HL-60 (cell line): ENCODE data around the gene RILPL2.

ENCODE experiments used
- DNase-seq, 2 experiments: peaks; one replicate each; pipeline ENCODE4 v3.0.0-alpha.2; 2010 to 2020; ENCODE audit warnings: low read depth in 1 of 2, low spot score in 1 of 2
- H3K27ac ChIP-seq: fragments of 250-450 bp; sonication (Bioruptor Pico); replicated peaks from 2 replicates; pipeline ENCODE4 v1.5.1; 2020; ENCODE audit warnings: mild to moderate bottlenecking, moderate library complexity
- H3K27me3 ChIP-seq: fragments of 250-450 bp; sonication (Bioruptor Pico); 2 replicates; pipeline ENCODE4 v1.5.1; 2021; ENCODE audit warnings: mild to moderate bottlenecking, moderate library complexity; ENCODE audit not compliant: insufficient read depth, poor library complexity, severe bottlenecking
- H3K4me3 ChIP-seq: replicated peaks from 2 replicates; pipeline ENCODE4 v1.5.1; 2011; ENCODE audit warnings: mild to moderate bottlenecking, control low read depth, low read length; ENCODE audit not compliant: insufficient read depth
- CTCF ChIP-seq: IDR thresholded peaks from one replicate; pipeline ENCODE4 v1.5.1; 2011; ENCODE audit warnings: low read length, control low read depth, inconsistent platforms; ENCODE audit not compliant: insufficient read depth
- GABPA ChIP-seq: IDR thresholded peaks from 2 replicates; pipeline ENCODE4 v1.6.1; 2012; ENCODE audit warnings: low read depth
- POLR2AphosphoS5 ChIP-seq: IDR thresholded peaks from 2 replicates; pipeline ENCODE4 v1.6.1; 2012; ENCODE audit warnings: low read depth
- SPI1 ChIP-seq: IDR thresholded peaks from 2 replicates; pipeline ENCODE4 v1.6.1; 2012; ENCODE audit warnings: low read depth, mild to moderate bottlenecking, borderline replicate concordance
- TF ChIP-seq, protein P1 (sequence below): IDR thresholded peaks from 2 replicates; pipeline ENCODE4 v1.6.1; 2012; ENCODE audit warnings: low read depth; ENCODE audit not compliant: insufficient replicate concordance

The RILPL2 gene

GRCh38 chr12:123404581-123404980, 31.9 kb downstream of the RILPL2 start:
- Histone ChIP-seq H3K4me3 (no peak overlapping the region), H3K27ac (no peak overlapping the region), H3K27me3 (no peaks in the 10 kb centered on the region)
- TF ChIP-seq CTCF: no peak
- TF ChIP-seq, protein P1, sequence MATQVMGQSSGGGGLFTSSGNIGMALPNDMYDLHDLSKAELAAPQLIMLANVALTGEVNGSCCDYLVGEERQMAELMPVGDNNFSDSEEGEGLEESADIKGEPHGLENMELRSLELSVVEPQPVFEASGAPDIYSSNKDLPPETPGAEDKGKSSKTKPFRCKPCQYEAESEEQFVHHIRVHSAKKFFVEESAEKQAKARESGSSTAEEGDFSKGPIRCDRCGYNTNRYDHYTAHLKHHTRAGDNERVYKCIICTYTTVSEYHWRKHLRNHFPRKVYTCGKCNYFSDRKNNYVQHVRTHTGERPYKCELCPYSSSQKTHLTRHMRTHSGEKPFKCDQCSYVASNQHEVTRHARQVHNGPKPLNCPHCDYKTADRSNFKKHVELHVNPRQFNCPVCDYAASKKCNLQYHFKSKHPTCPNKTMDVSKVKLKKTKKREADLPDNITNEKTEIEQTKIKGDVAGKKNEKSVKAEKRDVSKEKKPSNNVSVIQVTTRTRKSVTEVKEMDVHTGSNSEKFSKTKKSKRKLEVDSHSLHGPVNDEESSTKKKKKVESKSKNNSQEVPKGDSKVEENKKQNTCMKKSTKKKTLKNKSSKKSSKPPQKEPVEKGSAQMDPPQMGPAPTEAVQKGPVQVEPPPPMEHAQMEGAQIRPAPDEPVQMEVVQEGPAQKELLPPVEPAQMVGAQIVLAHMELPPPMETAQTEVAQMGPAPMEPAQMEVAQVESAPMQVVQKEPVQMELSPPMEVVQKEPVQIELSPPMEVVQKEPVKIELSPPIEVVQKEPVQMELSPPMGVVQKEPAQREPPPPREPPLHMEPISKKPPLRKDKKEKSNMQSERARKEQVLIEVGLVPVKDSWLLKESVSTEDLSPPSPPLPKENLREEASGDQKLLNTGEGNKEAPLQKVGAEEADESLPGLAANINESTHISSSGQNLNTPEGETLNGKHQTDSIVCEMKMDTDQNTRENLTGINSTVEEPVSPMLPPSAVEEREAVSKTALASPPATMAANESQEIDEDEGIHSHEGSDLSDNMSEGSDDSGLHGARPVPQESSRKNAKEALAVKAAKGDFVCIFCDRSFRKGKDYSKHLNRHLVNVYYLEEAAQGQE: no peak
- TF ChIP-seq POLR2AphosphoS5: no peak
- no peak for TF ChIP-seq GABPA
- TF ChIP-seq SPI1: no peak
- DNase-seq: no peak

DNA sequence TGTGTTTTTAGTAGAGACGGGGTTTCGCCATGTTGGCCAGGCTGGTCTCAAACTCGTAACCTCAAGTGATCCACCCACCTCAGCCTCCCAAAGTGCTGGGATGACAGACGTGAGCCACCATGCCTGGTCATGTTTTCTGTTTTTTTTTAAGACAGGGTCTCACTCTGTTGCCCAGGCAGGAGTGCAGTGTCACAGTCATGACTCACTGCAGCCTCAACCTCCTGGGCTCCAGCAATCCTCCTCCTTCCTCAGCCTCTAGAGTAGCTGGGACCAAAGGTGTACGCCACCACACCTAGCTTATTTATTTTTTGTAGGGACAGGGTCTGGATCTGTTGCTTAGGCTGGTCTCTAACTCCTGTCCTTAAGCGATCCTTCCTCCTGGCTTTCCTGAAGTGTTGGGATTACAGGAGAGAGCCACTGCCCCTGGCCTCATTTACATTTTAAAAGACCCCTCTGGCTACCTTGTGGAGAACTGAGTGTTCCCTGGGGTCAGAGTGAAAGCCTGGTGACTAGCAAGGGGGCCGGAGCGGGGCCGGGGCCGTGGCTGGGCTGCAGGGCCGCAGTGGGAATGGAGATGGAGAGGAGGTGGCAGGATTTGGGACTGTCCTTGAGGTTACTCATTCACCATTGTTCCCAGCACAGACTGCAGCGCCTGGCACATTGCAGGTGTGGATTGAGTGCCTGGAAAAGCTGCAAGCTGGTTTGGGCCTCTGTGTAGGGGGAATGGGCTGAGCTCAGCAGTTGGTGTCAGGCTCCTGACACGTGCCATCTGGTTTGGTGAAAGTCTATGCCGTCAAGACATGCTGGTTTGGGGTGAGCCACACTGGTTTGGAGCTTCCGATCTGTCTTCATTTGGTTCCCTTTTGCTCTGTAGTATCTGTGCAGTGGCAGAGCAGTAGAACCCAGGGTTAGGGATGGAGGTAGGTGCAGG, 34.5 kb downstream of the RILPL2 start:
- Histone ChIP-seq H3K27ac (no peak overlapping the region; the same call in 1 of the 2 replicates), H3K4me3 (no peak overlapping the region), H3K27me3 (no peaks in the 10 kb centered on the region)
- TF ChIP-seq POLR2AphosphoS5 (no peak), GABPA (no peak), SPI1 (no peak), CTCF (no peak)
- TF ChIP-seq, protein P1: no peak
- peak in 1 of 2 experiments; percentile 76 for DNase-seq

- no peaks in the 10 kb centered on the region for H3K27me3 ChIP-seq
- DNase-seq: no peak
- no peak for TF ChIP-seq GABPA
- TF ChIP-seq CTCF: no peak
- TF ChIP-seq POLR2AphosphoS5: no peak
- TF ChIP-seq, protein P1: no peak
- no peak for TF ChIP-seq SPI1
- H3K4me3 ChIP-seq: no peak overlapping the region
- no peak overlapping the region for H3K27ac ChIP-seq
Observed at GRCh38 chr12:123399255-123399617, 37.2 kb downstream of the RILPL2 start.
